ENCODE measurements around the gene PLD6. TPM values are rescaled to one million over a fixed set of nuclear protein-coding genes. Genes with fewer than 3 reads are reported as not detected.

Gene PLD6
- total and polyA plus RNA-seq, 2 donors (not counting 1 experiment from before 2014, with no cell fraction given): 2.0 to 4.1 TPM

- H3K4me1 ChIP-seq (ENCODE audit: control insufficient read depth in 2 of 2, insufficient read depth in 2 of 2, low read length in 2 of 2): no peaks in the 10 kb centered on the region
- WGBS (ENCODE audit: insufficient coverage): 96% methylated on average over 13 of the region's 17 CpGs
- H3K4me2 ChIP-seq (replicated peaks; ENCODE audit: low read depth, low read length, poor library complexity, severe bottlenecking): no peak overlapping the region
- Mint-ChIP-seq H3K4me3 (no peak overlapping the region), H3K27me3 (no peaks in the 10 kb centered on the region), H3K4me1 (no peaks in the 10 kb centered on the region), H3K27ac (no peak overlapping the region), H3K9me3 (ENCODE audit: insufficient read depth) (no peaks in the 10 kb centered on the region)
- peaks cover 4 to 71% of the 10 kb centered on the region in 2 experiments for H3K36me3 ChIP-seq (replicated peaks in 1 of 2; ENCODE audit: control extremely low read depth in 1 of 2, control insufficient read depth in 1 of 2, extremely low read depth in 1 of 2, insufficient read depth in 2 of 2, low read length in 1 of 2)
- no peaks in the 10 kb centered on the region for H3K27me3 ChIP-seq (replicated peaks in 1 of 4; ENCODE audit: control extremely low read depth in 1 of 4, control insufficient read depth in 3 of 4, insufficient read depth in 4 of 4, low read length in 3 of 4)
- ATAC-seq (ENCODE audit: low read depth) (no peak), DNase-seq (no peak)
- no peak for TF ChIP-seq CTCF (IDR thresholded peaks at IDR 0.05)
- no peak for TF ChIP-seq EZH2 (IDR thresholded peaks at IDR 0.05; ENCODE audit: borderline replicate concordance, insufficient read depth, low read depth, low read length, poor library complexity, severe bottlenecking)
- H4K20me1 ChIP-seq (ENCODE audit: control insufficient read depth, insufficient read depth, low read length, poor library complexity, severe bottlenecking): no peaks in the 10 kb centered on the region
- no peak overlapping the region for H2AFZ ChIP-seq (ENCODE audit: insufficient read depth, low read depth, low read length, poor library complexity, severe bottlenecking)
- no peak overlapping the region for H3K9ac ChIP-seq (ENCODE audit: low read length)
- no peak overlapping the region for H3K4me3 ChIP-seq (ENCODE audit: control extremely low read depth in 1 of 5, extremely low read depth in 1 of 5, insufficient read depth in 1 of 5, low read depth in 2 of 5, low read length in 4 of 5)
- intact Hi-C loops (cut with micrococcal nuclease): no loop called here
- no peaks in the 10 kb centered on the region for H3K79me2 ChIP-seq (ENCODE audit: control insufficient read depth, insufficient read depth, low read length)
- POLR2A ChIA-PET: no interaction called here
- CTCF ChIA-PET: no interaction called here
- H3K9me3 ChIP-seq (ENCODE audit: control extremely low read depth in 1 of 3, control insufficient read depth in 2 of 3, insufficient read depth in 1 of 3, low read length in 2 of 3): no peaks in the 10 kb centered on the region
- H3K27ac ChIP-seq (ENCODE audit: low read length in 2 of 2): no peak overlapping the region
Measured at GRCh38 chr17:17216236-17216635, 10.1 kb upstream of the PLD6 start.

GRCh38 chr17:17215575-17215974, 9.4 kb upstream of the PLD6 start:
- no peak overlapping the region for H2AFZ ChIP-seq (ENCODE audit: insufficient read depth, low read depth, low read length, poor library complexity, severe bottlenecking)
- H3K27me3 Mint-ChIP-seq: no peaks in the 10 kb centered on the region
- no peak overlapping the region for H3K4me3 ChIP-seq (ENCODE audit: control extremely low read depth in 1 of 5, extremely low read depth in 1 of 5, insufficient read depth in 1 of 5, low read depth in 2 of 5, low read length in 4 of 5)
- POLR2A ChIA-PET: no interaction called here
- no peak overlapping the region for H3K27ac ChIP-seq (ENCODE audit: low read length in 2 of 2)
- 91% methylated on average over 6 of the region's 8 CpGs for WGBS (ENCODE audit: insufficient coverage)
- H3K36me3 ChIP-seq (replicated peaks in 1 of 2; ENCODE audit: control extremely low read depth in 1 of 2, control insufficient read depth in 1 of 2, extremely low read depth in 1 of 2, insufficient read depth in 2 of 2, low read length in 1 of 2): peaks cover 4 to 65% of the 10 kb centered on the region in 2 experiments
- no peak for ATAC-seq (ENCODE audit: low read depth)
- no peak overlapping the region for H3K4me2 ChIP-seq (replicated peaks; ENCODE audit: low read depth, low read length, poor library complexity, severe bottlenecking)
- no peak overlapping the region for H3K27ac Mint-ChIP-seq
- H3K4me3 Mint-ChIP-seq: no peak overlapping the region
- intact Hi-C loops (cut with micrococcal nuclease): no loop called here
- H3K9me3 Mint-ChIP-seq (ENCODE audit: insufficient read depth): no peaks in the 10 kb centered on the region
- H3K79me2 ChIP-seq (ENCODE audit: control insufficient read depth, insufficient read depth, low read length): no peaks in the 10 kb centered on the region
- no peaks in the 10 kb centered on the region for H4K20me1 ChIP-seq (ENCODE audit: control insufficient read depth, insufficient read depth, low read length, poor library complexity, severe bottlenecking)
- no peak for DNase-seq
- no peaks in the 10 kb centered on the region for H3K4me1 Mint-ChIP-seq
- H3K27me3 ChIP-seq (replicated peaks in 1 of 4; ENCODE audit: control extremely low read depth in 1 of 4, control insufficient read depth in 3 of 4, insufficient read depth in 4 of 4, low read length in 3 of 4): no peaks in the 10 kb centered on the region
- no peaks in the 10 kb centered on the region for H3K9me3 ChIP-seq (ENCODE audit: control extremely low read depth in 1 of 3, control insufficient read depth in 2 of 3, insufficient read depth in 1 of 3, low read length in 2 of 3)
- no peak overlapping the region for H3K9ac ChIP-seq (ENCODE audit: low read length)
- CTCF ChIA-PET: interaction anchor here (1.1 kb wide), 1 partner anchor 19 kb away, joined by 3 read pairs; no protein-coding TSS in a partner anchor
- TF ChIP-seq CTCF (IDR thresholded peaks at IDR 0.05) (no peak), EZH2 (IDR thresholded peaks at IDR 0.05; ENCODE audit: borderline replicate concordance, insufficient read depth, low read depth, low read length, poor library complexity, severe bottlenecking) (no peak)
- no peaks in the 10 kb centered on the region for H3K4me1 ChIP-seq (ENCODE audit: control insufficient read depth in 2 of 2, insufficient read depth in 2 of 2, low read length in 2 of 2)
